Hepatocyte (in vitro differentiated cells): ENCODE data around the gene MIS18A. TPM values are rescaled to one million over a fixed set of nuclear protein-coding genes. Genes with fewer than 3 reads are reported as not detected.

Source experiments
- DNase-seq: peaks from one replicate; pipeline ENCODE4 v3.0.0-alpha.2; 2016; ENCODE audit warnings: low spot score
- H2AFZ ChIP-seq: fragments of 200-600 bp; sonication (generic); 2 replicates; pipeline ENCODE4 v1.6.0; 2016; ENCODE audit warnings: antibody characterized with exemption, mild to moderate bottlenecking
- H3K27ac ChIP-seq: fragments of 200-600 bp; sonication (generic); 2 replicates; pipeline ENCODE4 v1.5.1; 2016; ENCODE audit warnings: mild to moderate bottlenecking
- H3K27me3 ChIP-seq: fragments of 200-600 bp; sonication (generic); 2 replicates; pipeline ENCODE4 v1.6.1; 2016
- H3K36me3 ChIP-seq: fragments of 200-600 bp; sonication (generic); replicated peaks from 2 replicates; pipeline ENCODE4 v1.5.1; 2016; ENCODE audit warnings: low read depth; ENCODE audit not compliant: insufficient read depth
- H3K4me1 ChIP-seq: fragments of 200-600 bp; sonication (generic); 2 replicates; pipeline ENCODE4 v1.5.1; 2016; ENCODE audit warnings: mild to moderate bottlenecking, moderate library complexity; ENCODE audit not compliant: insufficient read depth
- H3K4me2 ChIP-seq: fragments of 200-600 bp; sonication (generic); 2 replicates; pipeline ENCODE4 v1.6.0; 2016
- H3K4me3 ChIP-seq: fragments of 200-600 bp; sonication (generic); 2 replicates; pipeline ENCODE4 v1.5.1; 2016; ENCODE audit warnings: mild to moderate bottlenecking
- H3K79me2 ChIP-seq: fragments of 200-600 bp; sonication (generic); 2 replicates; pipeline ENCODE4 v1.6.0; 2017; ENCODE audit warnings: mild to moderate bottlenecking
- H3K9me2 ChIP-seq: fragments of 200-600 bp; sonication (generic); replicated peaks from 2 replicates; pipeline ENCODE4 v1.6.0; 2017; ENCODE audit warnings: mild to moderate bottlenecking; ENCODE audit not compliant: insufficient read depth
- H3K9me3 ChIP-seq: fragments of 200-600 bp; sonication (generic); 2 replicates; pipeline ENCODE4 v1.5.1; 2016; ENCODE audit warnings: low read depth, mild to moderate bottlenecking
- H4K20me1 ChIP-seq: fragments of 200-600 bp; sonication (generic); 2 replicates; pipeline ENCODE4 v1.6.0; 2016; ENCODE audit warnings: mild to moderate bottlenecking; ENCODE audit not compliant: insufficient read depth, poor library complexity, severe bottlenecking
- EZH2 ChIP-seq: fragments of 200-600 bp; sonication (generic); IDR thresholded peaks from 2 replicates; pipeline ENCODE4 v1.6.1; 2016; ENCODE audit warnings: antibody characterized with exemption, mild to moderate bottlenecking, borderline replicate concordance
- EZH2phosphoT487 ChIP-seq: fragments of 200-600 bp; sonication (generic); IDR thresholded peaks from one replicate; pipeline ENCODE4 v1.6.1; 2018; ENCODE audit warnings: antibody characterized with exemption, mild to moderate bottlenecking, low read depth, moderate library complexity; ENCODE audit not compliant: unreplicated experiment, severe bottlenecking
- WGBS: methylation state at CpG from one replicate; pipeline ENCODE4 v1.1.6; 2016; ENCODE audit warnings: low lambda C conversion rate; ENCODE audit errors: missing lambda C conversion rate; 5-methylcytosine and 5-hydroxymethylcytosine counted together
- polyA plus RNA-seq: library from polyadenylated mRNA; unstranded; fragments of >200 nt; fragmentation: Nextera tagmentation; extraction: Ambion mirVana; gene quantifications from 2 replicates; pipeline ENCODE4 v1.2.1, GENCODE V29; 2016
- total RNA-seq: library from RNA; depleted of rRNA; stranded (reverse); fragments of >200 nt; gene quantifications from 2 replicates; pipeline ENCODE4 v1.2.3, GENCODE V29; 2014
- TF ChIP-seq, protein P1 (sequence below): fragments of 200-600 bp; sonication (generic); IDR thresholded peaks from 2 replicates; pipeline ENCODE4 v1.5.1; 2016; ENCODE audit warnings: antibody characterized with exemption, mild to moderate bottlenecking; ENCODE audit not compliant: poor library complexity

The MIS18A gene
- total and polyA plus RNA-seq, 2 experiments from 2014 or later, result 9.4 to 11.2 TPM

DNA sequence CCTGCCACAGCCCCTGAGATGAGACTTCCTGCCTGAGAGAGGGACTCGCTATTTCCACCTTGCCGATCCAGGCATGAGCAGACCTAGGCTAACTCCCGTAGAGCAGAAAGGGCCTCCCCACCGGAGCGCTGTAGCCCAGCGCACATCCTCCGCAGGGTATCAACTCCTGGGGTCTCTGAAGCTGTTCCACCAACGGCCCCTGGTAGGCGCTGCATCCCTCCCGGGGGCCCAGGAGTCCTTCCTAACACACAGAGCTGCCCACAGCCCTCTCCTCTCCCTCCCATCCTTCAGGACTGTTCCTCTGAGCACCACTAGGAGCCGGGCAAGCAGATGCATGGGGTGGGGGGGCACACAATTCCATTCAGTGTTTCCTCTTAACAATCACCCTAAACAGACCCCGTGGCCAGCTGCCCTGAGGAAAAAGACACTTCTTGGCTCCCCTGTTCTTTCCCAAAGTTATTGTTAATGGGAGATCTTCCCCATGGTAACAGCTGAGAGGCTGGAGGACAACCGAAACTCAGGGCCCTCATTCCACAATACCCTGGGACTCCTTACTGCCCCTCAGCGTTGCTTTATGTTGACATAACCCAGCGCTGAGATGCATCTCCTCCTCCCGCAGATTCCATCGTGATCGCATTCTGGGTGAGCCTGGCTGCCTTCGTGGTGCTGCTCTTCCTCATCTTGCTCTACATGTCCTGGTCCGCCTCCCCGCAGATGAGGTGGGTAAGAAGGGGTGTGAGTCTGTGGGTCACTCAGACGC is 27.4 kb upstream of the MIS18A start:
- no peak overlapping the region for H3K4me3 ChIP-seq
- H3K27ac ChIP-seq, result no peak overlapping the region
- DNase-seq, result no peak
- H3K4me1 ChIP-seq, result no peaks in the 10 kb centered on the region
- H3K27me3 ChIP-seq, result no peaks in the 10 kb centered on the region
- no peaks in the 10 kb centered on the region for H4K20me1 ChIP-seq
- H3K4me2 ChIP-seq, result no peak overlapping the region
- H2AFZ ChIP-seq, result no peak overlapping the region
- WGBS, result 54% methylated on average over 21 of the region's 22 CpGs
- TF ChIP-seq, protein P1, sequence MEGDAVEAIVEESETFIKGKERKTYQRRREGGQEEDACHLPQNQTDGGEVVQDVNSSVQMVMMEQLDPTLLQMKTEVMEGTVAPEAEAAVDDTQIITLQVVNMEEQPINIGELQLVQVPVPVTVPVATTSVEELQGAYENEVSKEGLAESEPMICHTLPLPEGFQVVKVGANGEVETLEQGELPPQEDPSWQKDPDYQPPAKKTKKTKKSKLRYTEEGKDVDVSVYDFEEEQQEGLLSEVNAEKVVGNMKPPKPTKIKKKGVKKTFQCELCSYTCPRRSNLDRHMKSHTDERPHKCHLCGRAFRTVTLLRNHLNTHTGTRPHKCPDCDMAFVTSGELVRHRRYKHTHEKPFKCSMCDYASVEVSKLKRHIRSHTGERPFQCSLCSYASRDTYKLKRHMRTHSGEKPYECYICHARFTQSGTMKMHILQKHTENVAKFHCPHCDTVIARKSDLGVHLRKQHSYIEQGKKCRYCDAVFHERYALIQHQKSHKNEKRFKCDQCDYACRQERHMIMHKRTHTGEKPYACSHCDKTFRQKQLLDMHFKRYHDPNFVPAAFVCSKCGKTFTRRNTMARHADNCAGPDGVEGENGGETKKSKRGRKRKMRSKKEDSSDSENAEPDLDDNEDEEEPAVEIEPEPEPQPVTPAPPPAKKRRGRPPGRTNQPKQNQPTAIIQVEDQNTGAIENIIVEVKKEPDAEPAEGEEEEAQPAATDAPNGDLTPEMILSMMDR, result no peak
- TF ChIP-seq EZH2, result no peak
- no peak for TF ChIP-seq EZH2phosphoT487
- no peaks in the 10 kb centered on the region for H3K9me3 ChIP-seq
- H3K79me2 ChIP-seq, result no peaks in the 10 kb centered on the region
- no peaks in the 10 kb centered on the region for H3K9me2 ChIP-seq
- H3K36me3 ChIP-seq, result no peaks in the 10 kb centered on the region

DNA sequence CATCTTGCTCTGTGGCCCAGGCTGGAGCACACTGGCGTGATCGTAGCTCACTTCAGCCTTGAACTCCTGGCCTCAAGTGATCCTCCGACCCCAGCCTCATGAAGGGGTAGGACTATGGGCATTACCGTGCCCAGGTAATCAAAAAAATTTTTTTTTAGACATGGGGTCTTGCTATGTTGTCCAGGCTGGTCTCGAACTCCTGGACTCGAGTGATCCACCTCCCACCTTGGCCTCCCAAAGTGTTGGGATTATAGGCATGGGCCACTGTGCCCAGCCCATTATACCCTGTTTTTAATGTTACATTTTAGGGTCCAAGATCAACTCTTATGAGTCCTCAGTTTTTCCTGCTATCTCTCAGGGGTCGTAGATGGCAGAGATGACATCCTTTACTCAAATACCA is 26.1 kb upstream of the MIS18A start:
- Histone ChIP-seq H3K9me2 (no peaks in the 10 kb centered on the region), H3K36me3 (no peaks in the 10 kb centered on the region), H3K27me3 (no peaks in the 10 kb centered on the region), H3K4me3 (no peak overlapping the region), H3K27ac (no peak overlapping the region), H4K20me1 (no peaks in the 10 kb centered on the region), H3K4me2 (no peak overlapping the region), H2AFZ (no peak overlapping the region), H3K4me1 (no peaks in the 10 kb centered on the region), H3K9me3 (no peaks in the 10 kb centered on the region), H3K79me2 (no peaks in the 10 kb centered on the region)
- no peak for TF ChIP-seq EZH2phosphoT487
- TF ChIP-seq EZH2, result no peak
- TF ChIP-seq, protein P1, result no peak
- WGBS, result 98% methylated on average over 7 of the region's 7 CpGs
- no peak for DNase-seq

DNA sequence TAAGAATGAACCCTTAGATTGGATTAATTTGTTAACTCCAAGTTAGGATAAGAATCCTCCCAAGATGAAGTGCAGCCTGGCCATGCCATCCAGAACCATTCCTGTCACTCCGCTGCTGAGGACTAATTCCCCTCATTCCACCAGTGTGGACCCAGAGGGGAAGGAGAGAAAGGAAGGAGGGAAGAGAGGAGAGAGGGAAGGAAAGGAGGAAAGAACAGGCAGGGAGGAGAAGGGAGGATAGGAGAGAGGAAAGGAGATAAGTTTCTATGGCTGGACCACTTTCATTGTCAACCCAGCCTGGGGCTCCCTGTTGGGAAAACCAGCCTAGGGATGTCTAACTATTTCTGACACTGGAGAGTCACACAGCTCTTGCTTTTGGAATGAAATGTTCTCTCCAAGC is 24.5 kb upstream of the MIS18A start:
- no peaks in the 10 kb centered on the region for H4K20me1 ChIP-seq
- 80% methylated on average over 1 of the region's 1 CpG for WGBS

More for the DNA sequence above, 24.5 kb upstream of the MIS18A start:
- Histone ChIP-seq H3K4me1 (no peaks in the 10 kb centered on the region), H3K9me3 (no peaks in the 10 kb centered on the region), H3K4me3 (no peak overlapping the region), H3K9me2 (no peaks in the 10 kb centered on the region), H3K4me2 (no peak overlapping the region), H2AFZ (no peak overlapping the region), H3K27me3 (no peaks in the 10 kb centered on the region), H3K27ac (no peak overlapping the region), H3K36me3 (no peaks in the 10 kb centered on the region), H3K79me2 (no peaks in the 10 kb centered on the region)
- DNase-seq, result no peak
- no peak for TF ChIP-seq EZH2
- TF ChIP-seq, protein P1, result no peak
- TF ChIP-seq EZH2phosphoT487, result no peak
